BJ (cell line): ENCODE data around the gene RPS16. TPM values are rescaled to one million over a fixed set of nuclear protein-coding genes. Genes with fewer than 3 reads are reported as not detected.

Experiments used
- CTCF ChIA-PET: fragments of 350-600 bp; formaldehyde crosslinking; extraction: SDS; loops from one replicate; lab custom pipeline; 2021; ENCODE audit warnings: antibody characterized with exemption, inconsistent platforms; lab: Yijun Ruan, JAX
- POLR2A ChIA-PET: fragments of 300-600 bp; sonication (Branson Sonifier 250); formaldehyde crosslinking; extraction: SDS; loops from one replicate; lab custom pipeline; 2021; ENCODE audit warnings: antibody characterized with exemption; lab: Charles Lee
- DNase-seq: peaks from one replicate; pipeline ENCODE4 v3.0.0-alpha.2; 2011; ENCODE audit warnings: low read depth
- H3K27me3 ChIP-seq: 2 replicates; pipeline ENCODE4 v1.6.0; 2011; ENCODE audit warnings: low read length; ENCODE audit not compliant: control insufficient read depth, insufficient read depth
- H3K36me3 ChIP-seq: 2 replicates; pipeline ENCODE4 v1.5.1; 2011; ENCODE audit warnings: low read length; ENCODE audit not compliant: control insufficient read depth, insufficient read depth
- H3K4me3 ChIP-seq: 2 replicates; pipeline ENCODE4 v1.5.1; 2011; ENCODE audit warnings: low read depth, mild to moderate bottlenecking, control low read depth, low read length
- CTCF ChIP-seq: IDR thresholded peaks from 2 replicates; pipeline ENCODE4 v1.5.1; 2011; ENCODE audit warnings: low read depth, mild to moderate bottlenecking, control low read depth, inconsistent platforms, low read length, moderate library complexity; ENCODE audit not compliant: insufficient read depth
- polyA plus RNA-seq: library from polyadenylated mRNA; depleted of rRNA; stranded (reverse); fragments of >200 nt; gene quantifications from 2 replicates; pipeline ENCODE4 v1.2.3, GENCODE V29; 2011

RPS16 gene
- polyA plus RNA-seq, 1 experiment, result 2,896 TPM

- H3K36me3 ChIP-seq, result peaks cover 23% of the 10 kb centered on the region
- POLR2A ChIA-PET, result interaction anchor here (0.5 kb wide), 1 partner anchor 64 kb away, joined by 5 read pairs; the partner anchor contains the start of gene TIMM50
- CTCF ChIA-PET, result interaction anchor here (0.6 to 2.9 kb wide), 4 partner anchors 18 to 375 kb away, joined by 3 to 8 read pairs (median 4); partner anchors contain the start of gene RPS16
- TF ChIP-seq CTCF, result no peak
- no peaks in the 10 kb centered on the region for H3K27me3 ChIP-seq
- DNase-seq, result no peak
- H3K4me3 ChIP-seq, result no peak overlapping the region
Observed at GRCh38 chr19:39416152-39417120, 19.3 kb downstream of the RPS16 start.

GRCh38 chr19:39415111-39416046 lies 20.4 kb downstream of the RPS16 start:
- Histone ChIP-seq H3K4me3 (peak overlapping the region; percentile 78), H3K36me3 (peaks cover 19% of the 10 kb centered on the region), H3K27me3 (no peaks in the 10 kb centered on the region)
- POLR2A ChIA-PET, result interaction anchor here (0.5 to 2.2 kb wide), 2 partner anchors 20 to 65 kb away, joined by 5 to 17 read pairs; partner anchors contain the start of genes RPS16 and TIMM50
- TF ChIP-seq CTCF, result 0 out of 2 replicates have a peak, but pooled peaks have one; percentile 5
- no peak for DNase-seq
- CTCF ChIA-PET, result interaction anchor here (1.1 to 2.9 kb wide), 4 partner anchors 12 to 56 kb away, joined by 3 to 20 read pairs (median 11); partner anchors contain the start of gene RPS16

GRCh38 chr19:39413911-39414608 lies 21.7 kb downstream of the RPS16 start:
- H3K27me3 ChIP-seq, result no peaks in the 10 kb centered on the region
- DNase-seq, result no peak
- peak; percentile 36 for TF ChIP-seq CTCF
- ChIA-PET CTCF (interaction anchor here (0.6 to 2.9 kb wide), 9 partner anchors 10 to 79 kb away, joined by 3 to 20 read pairs (median 4); partner anchors contain the start of genes MED29, RPS16 and SUPT5H), POLR2A (interaction anchor here (0.6 to 2.2 kb wide), 3 partner anchors 21 to 67 kb away, joined by 4 to 17 read pairs (median 9); partner anchors contain the start of genes PAF1, RPS16 and TIMM50)
- peak overlapping the region; percentile 78 for H3K4me3 ChIP-seq
- peaks cover 19% of the 10 kb centered on the region for H3K36me3 ChIP-seq

- TF ChIP-seq CTCF, result no peak
- no peak for DNase-seq
- Histone ChIP-seq H3K36me3 (peaks cover 18% of the 10 kb centered on the region), H3K27me3 (no peaks in the 10 kb centered on the region), H3K4me3 (peak overlapping the region; percentile 78)
- ChIA-PET CTCF (interaction anchor here (0.6 to 2.9 kb wide), 8 partner anchors 9 to 79 kb away, joined by 3 to 20 read pairs (median 4); partner anchors contain the start of genes MED29, RPS16 and SUPT5H), POLR2A (interaction anchor here (0.6 to 2.2 kb wide), 3 partner anchors 22 to 67 kb away, joined by 4 to 17 read pairs (median 9); partner anchors contain the start of genes PAF1, RPS16 and TIMM50)
Observed at GRCh38 chr19:39413272-39413910, 22.4 kb downstream of the RPS16 start.
